GM12878 (cell line): Measurements from ENCODE around the gene PLEKHA5.

Source experiments
- BHLHE40 ChIP-seq, 2 experiments: fragments of 450-650 bp in 1 of 2; IDR thresholded peaks; 2 replicates each; pipeline ENCODE4 v1.6.1; 2011 to 2017; ENCODE audit warnings: low read depth in 2 of 2, borderline replicate concordance in 1 of 2, improper control_type of control experiment in 1 of 2, low read length in 1 of 2, mild to moderate bottlenecking in 1 of 2
- CTCF ChIP-seq, 3 experiments: IDR thresholded peaks in 2 of 3; conservative IDR thresholded peaks in 1 of 3; 2 replicates each; pipeline ENCODE4 v1.5.1; 2011; ENCODE audit warnings: low read depth in 3 of 3, low read length in 3 of 3, mild to moderate bottlenecking in 3 of 3, control low read depth in 2 of 3, moderate library complexity in 2 of 3, inconsistent platforms in 1 of 3, mixed read lengths in 1 of 3; ENCODE audit not compliant: control insufficient read depth in 2 of 3, insufficient read depth in 1 of 3; ENCODE audit errors: extremely low read depth in 1 of 3
- CUX1 ChIP-seq: IDR thresholded peaks from 2 replicates; pipeline ENCODE4 v1.6.1; 2012; ENCODE audit warnings: improper control_type of control experiment, low read depth, low read length; ENCODE audit not compliant: insufficient replicate concordance
- EZH2 ChIP-seq: IDR thresholded peaks from 2 replicates; pipeline ENCODE4 v1.6.1; 2012; ENCODE audit warnings: low read depth, mild to moderate bottlenecking, control low read depth, inconsistent platforms, low read length, borderline replicate concordance; ENCODE audit not compliant: control insufficient read depth
- FOXK2 ChIP-seq: fragments of 450-650 bp; IDR thresholded peaks from 2 replicates; pipeline ENCODE4 v1.6.1; 2017; ENCODE audit warnings: mild to moderate bottlenecking, moderate library complexity
- GABPA ChIP-seq: IDR thresholded peaks from 2 replicates; pipeline ENCODE4 v1.6.1; 2014; ENCODE audit warnings: antibody characterized with exemption, low read depth, mild to moderate bottlenecking, inconsistent platforms
- NFYA ChIP-seq: IDR thresholded peaks from 2 replicates; pipeline ENCODE4 v1.6.1; 2011; ENCODE audit warnings: low read depth, mild to moderate bottlenecking, low read length, improper control_type of control experiment, borderline replicate concordance
- POLR2A ChIP-seq: IDR thresholded peaks from 2 replicates; pipeline ENCODE4 v1.6.1; 2011; ENCODE audit warnings: low read depth, mild to moderate bottlenecking, low read length
- POLR2AphosphoS5 ChIP-seq: IDR thresholded peaks from 2 replicates; pipeline ENCODE4 v1.6.1; 2011; ENCODE audit warnings: mild to moderate bottlenecking, low read length, inconsistent platforms
- REST ChIP-seq: IDR thresholded peaks from 2 replicates; pipeline ENCODE4 v1.6.1; 2012; ENCODE audit warnings: mild to moderate bottlenecking, low read depth, low read length
- TARDBP ChIP-seq: IDR thresholded peaks from 2 replicates; pipeline ENCODE4 v1.6.1; 2016; ENCODE audit warnings: borderline replicate concordance

- TF ChIP-seq CTCF (IDR thresholded peaks at IDR 0.05 in 2 of 3, conservative IDR thresholded peaks at IDR 0.05 in 1 of 3; ENCODE audit: control insufficient read depth in 2 of 3, extremely low read depth in 1 of 3, insufficient read depth in 1 of 3, low read depth in 3 of 3, low read length in 3 of 3), result no peak
- TF ChIP-seq REST, result no peak
- no peak for TF ChIP-seq POLR2AphosphoS5
- TF ChIP-seq POLR2A, result no peak
- no peak for TF ChIP-seq TARDBP
- no peak for TF ChIP-seq FOXK2
- no peak for TF ChIP-seq GABPA
- TF ChIP-seq CUX1, result no peak
- TF ChIP-seq EZH2, result no peak
- TF ChIP-seq NFYA, result no peak
- no peak for TF ChIP-seq BHLHE40 (IDR thresholded peaks at IDR 0.05; ENCODE audit: borderline replicate concordance in 1 of 2, low read depth in 2 of 2, low read length in 1 of 2)
These were observed 80.1 kb downstream of the PLEKHA5 start for GRCh38 chr12:19209661-19210060.
